ENCODE results near the gene GTSF1L.

Gene GTSF1L

DNA sequence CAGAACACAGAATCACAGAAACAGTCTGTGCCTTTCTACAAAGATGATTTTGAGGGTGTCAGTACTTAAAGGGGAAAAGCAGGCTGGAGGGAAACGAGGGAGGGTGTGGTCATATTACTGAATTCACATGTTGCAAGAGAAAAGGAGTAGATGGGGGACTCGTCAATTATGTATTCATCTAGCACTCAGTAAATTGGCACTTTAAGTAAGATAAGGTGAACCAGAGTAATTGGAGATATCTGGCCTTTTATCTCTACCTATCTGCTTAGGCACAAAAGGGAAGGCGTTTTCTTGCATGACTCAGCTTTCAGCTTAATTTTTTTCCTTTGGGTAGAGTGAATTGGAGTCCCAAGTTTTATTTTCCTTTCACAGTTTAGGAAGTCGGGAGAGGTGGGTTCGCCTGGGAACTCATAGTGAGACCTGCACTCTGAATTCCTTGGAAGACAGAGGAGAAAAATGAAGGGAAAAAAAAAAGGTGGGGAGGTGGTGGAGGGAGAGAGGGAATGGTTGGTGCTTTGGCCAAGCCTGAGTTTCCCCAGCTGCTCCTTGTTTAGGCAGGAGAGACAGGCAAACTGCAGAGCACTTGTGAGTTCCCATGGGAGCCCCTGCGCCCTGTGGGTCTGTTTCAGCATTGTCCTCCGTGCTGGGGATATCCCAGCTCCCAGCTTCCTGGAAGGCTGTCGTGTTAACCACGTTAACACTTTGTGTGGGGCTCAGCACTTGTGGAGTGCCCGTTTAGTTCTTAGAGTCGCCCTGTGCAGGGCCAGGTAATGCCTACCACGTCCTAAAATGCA is 19.7 kb upstream of the GTSF1L start:
- H3K4me3 ChIP-seq (replicated peaks in 1 of 2; ENCODE audit: low read depth in 2 of 2, low read length in 2 of 2): no peak overlapping the region
- DNase-seq (ENCODE audit: low read depth in 2 of 2): peak in 1 of 2 donors; percentile 44
- TF ChIP-seq CTCF (IDR thresholded peaks at IDR 0.05; ENCODE audit: low read depth, low read length): no peak

DNA sequence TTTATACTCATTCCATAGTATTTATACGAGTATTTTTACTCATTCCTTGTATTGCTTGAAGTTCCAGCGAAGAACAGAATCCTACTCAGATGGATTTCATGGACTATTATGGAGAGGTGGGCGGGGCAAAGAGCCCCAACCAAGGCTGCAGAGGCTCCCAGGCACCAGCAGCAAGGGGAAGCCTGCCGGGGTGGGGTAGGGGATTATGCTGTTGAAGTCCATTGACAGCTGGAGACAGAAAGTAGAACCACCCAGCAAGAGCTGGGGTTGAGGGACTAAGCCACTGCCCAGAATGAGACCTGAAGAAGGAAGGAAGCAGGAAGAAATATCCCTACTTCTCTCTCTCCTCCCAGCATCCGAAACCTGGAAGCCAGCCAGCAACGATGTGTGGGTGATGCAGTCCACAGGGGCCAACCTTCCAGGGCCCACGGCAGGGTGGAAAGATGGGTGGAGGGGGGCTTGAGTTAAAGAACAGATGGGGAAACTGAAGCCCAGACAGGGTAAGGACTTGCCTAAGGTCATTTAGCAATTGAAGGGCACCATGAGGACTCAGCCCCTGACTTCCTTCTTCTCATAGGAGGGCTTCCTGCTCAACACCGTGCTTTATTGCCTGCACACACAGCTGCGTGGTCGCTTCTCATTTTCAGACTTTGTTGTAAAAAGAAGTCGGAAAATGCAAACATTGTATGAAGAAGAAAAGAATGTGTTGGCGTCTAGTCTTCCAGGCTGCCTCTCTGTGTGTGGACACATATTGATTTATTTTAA is 18.3 kb upstream of the GTSF1L start:
- DNase-seq (ENCODE audit: low read depth in 2 of 2): no peak
- no peak for TF ChIP-seq CTCF (IDR thresholded peaks at IDR 0.05; ENCODE audit: low read depth, low read length)
- H3K4me3 ChIP-seq (replicated peaks in 1 of 2; ENCODE audit: low read depth in 2 of 2, low read length in 2 of 2): no peak overlapping the region

DNA sequence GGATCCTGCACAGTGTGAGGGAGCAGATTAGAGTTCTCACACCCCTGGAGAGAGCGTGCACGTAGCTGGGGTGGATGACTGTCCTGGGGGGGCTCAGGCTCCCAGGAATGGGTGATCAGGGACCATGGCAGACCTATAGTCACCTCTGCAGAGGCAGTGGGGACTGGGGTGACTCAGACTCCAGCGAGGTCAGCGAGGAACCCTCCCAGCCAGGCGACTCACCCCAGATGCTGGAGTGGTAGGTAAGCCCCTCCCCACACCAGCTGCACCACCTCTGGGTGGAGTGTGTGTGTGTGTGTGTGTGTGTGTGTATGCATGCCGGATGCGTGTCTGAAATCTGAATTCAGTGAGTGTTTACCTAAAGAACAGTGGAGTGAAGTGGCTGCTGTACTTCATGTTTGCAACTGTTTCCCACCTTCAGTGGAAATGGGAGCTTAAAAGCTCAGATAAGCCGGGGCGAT is 17.4 kb upstream of the GTSF1L start:
- peak in 1 of 2 donors; percentile 33 for DNase-seq (ENCODE audit: low read depth in 2 of 2)

DNA sequence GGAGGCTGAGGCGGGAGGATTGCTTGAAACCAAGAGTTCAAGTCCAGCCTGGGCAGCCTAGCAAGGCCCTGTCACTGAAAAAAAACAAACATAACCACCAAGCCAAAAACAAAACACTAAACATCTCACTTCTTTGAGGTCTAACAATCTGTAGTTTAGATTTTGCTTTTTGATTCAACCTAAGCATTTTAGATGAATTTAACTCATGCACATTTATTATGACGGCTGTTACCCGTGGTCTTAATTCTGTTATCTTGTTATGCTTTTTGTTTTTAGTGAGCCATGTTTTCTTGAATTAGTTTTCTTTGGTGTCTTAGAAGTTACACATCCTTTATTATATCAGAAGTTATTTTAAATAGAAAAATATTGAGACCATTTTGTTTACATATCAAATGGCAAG is 13.8 kb upstream of the GTSF1L start:
- H3K4me3 ChIP-seq (replicated peaks in 1 of 2; ENCODE audit: low read depth in 2 of 2, low read length in 2 of 2): no peak overlapping the region
- DNase-seq (ENCODE audit: low read depth in 2 of 2): no peak
- no peak for TF ChIP-seq CTCF (IDR thresholded peaks at IDR 0.05; ENCODE audit: low read depth, low read length)

More for the DNA sequence above, 17.4 kb upstream of the GTSF1L start:
- H3K4me3 ChIP-seq (replicated peaks in 1 of 2; ENCODE audit: low read depth in 2 of 2, low read length in 2 of 2): no peak overlapping the region
- no peak for TF ChIP-seq CTCF (IDR thresholded peaks at IDR 0.05; ENCODE audit: low read depth, low read length)

DNA sequence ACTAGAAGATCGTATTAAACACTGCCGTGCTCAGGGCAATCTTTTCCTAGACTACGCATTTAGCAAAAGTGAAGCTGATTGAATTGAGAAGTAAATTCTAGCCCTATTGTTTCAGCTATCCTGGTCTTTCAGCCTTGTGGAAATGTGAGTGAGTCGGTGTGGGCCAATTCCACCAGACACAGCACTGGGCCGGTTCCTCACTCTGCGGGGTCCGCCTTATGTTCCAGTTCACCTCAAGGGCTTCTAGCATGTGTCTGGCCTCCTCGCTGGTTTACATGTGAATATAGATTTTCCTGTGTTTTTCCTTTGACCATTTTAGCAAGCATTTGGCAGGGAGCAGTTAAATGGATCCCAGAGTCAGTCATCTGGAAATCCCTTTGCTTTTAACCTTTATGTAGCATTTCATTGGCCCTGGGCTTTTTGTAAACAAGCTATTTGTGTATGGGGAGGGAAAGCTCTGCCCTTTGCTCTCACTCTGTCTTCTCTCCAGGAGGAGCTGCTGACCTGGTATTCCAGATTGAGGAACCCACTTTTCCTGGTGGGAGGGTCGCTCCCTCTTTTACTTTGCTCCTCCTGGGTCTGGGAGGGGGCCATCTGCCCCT is 12.4 kb upstream of the GTSF1L start:
- DNase-seq (ENCODE audit: low read depth in 2 of 2): no peak
- TF ChIP-seq CTCF (IDR thresholded peaks at IDR 0.05; ENCODE audit: low read depth, low read length): no peak
- no peak overlapping the region for H3K4me3 ChIP-seq (replicated peaks in 1 of 2; ENCODE audit: low read depth in 2 of 2, low read length in 2 of 2)

GRCh38 chr20:43737925-43738324 is 11.1 kb upstream of the GTSF1L start:
- no peak for TF ChIP-seq CTCF (IDR thresholded peaks at IDR 0.05; ENCODE audit: low read depth, low read length)
- DNase-seq (ENCODE audit: low read depth in 2 of 2): no peak
- no peak overlapping the region for H3K4me3 ChIP-seq (replicated peaks in 1 of 2; ENCODE audit: low read depth in 2 of 2, low read length in 2 of 2)
